Measurements from ENCODE around the gene ZNF625.

- TF ChIP-seq POLR2AphosphoS5 (IDR thresholded peaks at IDR 0.05): no peak
- no peak for TF ChIP-seq CTCF (IDR thresholded peaks at IDR 0.05)
- TF ChIP-seq EP300 (IDR thresholded peaks at IDR 0.05; ENCODE audit: low read depth): no peak
Observed at GRCh38 chr19:12133069-12133468, 23.5 kb downstream of the ZNF625 start.

Measured in transverse colon (tissue), 4 donors.